ENCODE data around the gene ALG12.

ALG12 gene

GRCh38 chr22:49941507-49942316 is 23.5 kb upstream of the ALG12 start:
- H3K4me1 ChIP-seq (ENCODE audit: low read depth, poor library complexity, severe bottlenecking) = peaks cover 9% of the 10 kb centered on the region

DNA sequence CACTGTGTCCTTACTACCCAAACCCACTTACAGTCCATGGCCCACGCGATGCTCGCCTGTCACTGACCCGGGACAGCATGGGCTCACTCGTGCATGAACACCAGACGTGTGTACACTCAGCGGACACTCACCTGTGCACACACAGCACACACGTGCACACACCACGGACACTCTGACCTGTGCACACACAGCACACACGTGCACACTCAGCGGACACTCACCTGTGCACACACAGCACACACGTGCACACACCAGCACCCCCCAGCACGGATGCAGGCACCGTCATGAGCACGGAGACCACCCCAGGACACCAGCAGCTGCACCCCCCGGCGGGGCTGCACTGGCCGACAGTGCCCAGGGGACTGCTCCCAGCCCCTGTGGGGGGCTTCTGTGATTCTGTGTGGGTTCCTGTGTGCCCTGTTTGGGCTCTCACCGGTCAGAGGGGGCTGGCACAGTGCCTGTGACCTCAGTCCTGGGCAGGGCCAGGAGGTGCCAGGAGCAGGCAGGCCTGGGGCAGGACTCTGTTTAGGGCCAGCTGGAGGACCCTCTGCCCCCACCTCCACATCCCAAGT is 20.4 kb upstream of the ALG12 start:
- Histone ChIP-seq H3K4me3 (IDR thresholded peaks at IDR 0.05; ENCODE audit: insufficient read depth, low read depth, low read length) (no peak overlapping the region), H3K9ac (no peak overlapping the region), H3K4me2 (no peak overlapping the region), H3K27me3 (ENCODE audit: insufficient read depth, low read depth) (no peaks in the 10 kb centered on the region), H3K36me3 (ENCODE audit: insufficient read depth) (no peaks in the 10 kb centered on the region), H4K20me1 (ENCODE audit: insufficient read depth) (no peaks in the 10 kb centered on the region), H2AFZ (ENCODE audit: low read depth) (no peak overlapping the region), H3K27ac (no peak overlapping the region), H3K79me2 (ENCODE audit: insufficient read depth, low read depth) (no peaks in the 10 kb centered on the region), H3K4me1 (ENCODE audit: low read depth, poor library complexity, severe bottlenecking) (peaks cover 14% of the 10 kb centered on the region)
- no peak for TF ChIP-seq CTCF (conservative IDR thresholded peaks at IDR 0.05; ENCODE audit: low read depth, low read length)

More at GRCh38 chr22:49941507-49942316, 23.5 kb upstream of the ALG12 start:
- no peak overlapping the region for H3K4me2 ChIP-seq
- H3K79me2 ChIP-seq (ENCODE audit: insufficient read depth, low read depth) = no peaks in the 10 kb centered on the region
- H2AFZ ChIP-seq (ENCODE audit: low read depth) = no peak overlapping the region
- no peak overlapping the region for H3K9ac ChIP-seq
- no peak overlapping the region for H3K27ac ChIP-seq
- H3K27me3 ChIP-seq (ENCODE audit: insufficient read depth, low read depth) = no peaks in the 10 kb centered on the region
- TF ChIP-seq CTCF (conservative IDR thresholded peaks at IDR 0.05; ENCODE audit: low read depth, low read length) = no peak
- no peaks in the 10 kb centered on the region for H4K20me1 ChIP-seq (ENCODE audit: insufficient read depth)
- no peak overlapping the region for H3K4me3 ChIP-seq (IDR thresholded peaks at IDR 0.05; ENCODE audit: insufficient read depth, low read depth, low read length)
- H3K36me3 ChIP-seq (ENCODE audit: insufficient read depth) = no peaks in the 10 kb centered on the region

GRCh38 chr22:49937758-49938564 is 19.7 kb upstream of the ALG12 start:
- no peak overlapping the region for H3K4me3 ChIP-seq (IDR thresholded peaks at IDR 0.05; ENCODE audit: insufficient read depth, low read depth, low read length)
- no peaks in the 10 kb centered on the region for H4K20me1 ChIP-seq (ENCODE audit: insufficient read depth)
- peaks cover 21% of the 10 kb centered on the region for H3K4me1 ChIP-seq (ENCODE audit: low read depth, poor library complexity, severe bottlenecking)
- H3K27ac ChIP-seq = no peak overlapping the region
- no peaks in the 10 kb centered on the region for H3K27me3 ChIP-seq (ENCODE audit: insufficient read depth, low read depth)
- no peaks in the 10 kb centered on the region for H3K36me3 ChIP-seq (ENCODE audit: insufficient read depth)
- TF ChIP-seq CTCF (conservative IDR thresholded peaks at IDR 0.05; ENCODE audit: low read depth, low read length) = no peak
- no peaks in the 10 kb centered on the region for H3K79me2 ChIP-seq (ENCODE audit: insufficient read depth, low read depth)
- H2AFZ ChIP-seq (ENCODE audit: low read depth) = no peak overlapping the region
- H3K4me2 ChIP-seq = no peak overlapping the region
- no peak overlapping the region for H3K9ac ChIP-seq

DNA sequence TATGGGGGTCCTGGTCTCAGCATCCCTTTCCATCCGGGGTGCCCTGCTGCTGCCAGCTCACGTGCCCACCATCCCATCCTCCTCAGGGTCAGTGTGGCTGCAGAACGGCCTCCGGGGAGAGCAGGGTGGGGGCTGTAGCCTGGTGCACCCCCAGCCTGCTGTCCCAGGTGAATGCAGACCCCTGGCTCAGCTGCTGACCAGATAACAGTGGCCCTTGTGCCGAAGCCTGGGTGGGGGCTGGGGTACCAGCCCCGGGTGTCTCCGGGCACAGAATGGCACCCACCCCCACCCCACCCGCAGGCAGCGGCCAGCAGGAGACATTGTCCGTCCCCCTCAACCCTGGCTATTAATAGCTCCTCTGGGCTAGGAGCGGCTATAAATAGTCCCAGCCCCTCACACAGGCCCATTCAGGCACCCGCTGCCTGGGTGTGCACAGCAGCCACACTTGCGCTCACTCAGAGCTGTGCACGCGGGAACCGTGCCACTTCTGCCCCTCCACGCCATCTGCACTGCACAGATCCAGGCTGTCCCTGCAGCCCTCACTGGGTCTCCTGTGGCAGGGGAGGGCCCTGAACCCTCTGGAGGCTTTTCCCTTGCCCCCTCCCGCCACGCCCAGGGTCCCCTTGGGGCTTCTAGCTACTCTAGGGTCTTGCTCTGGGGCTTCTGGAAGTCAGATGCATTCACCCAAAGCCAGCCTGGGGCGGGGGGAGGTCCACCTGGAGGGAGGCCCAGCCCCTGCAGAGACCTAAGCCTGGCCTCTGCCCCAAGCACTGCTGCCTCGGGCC is 18.9 kb upstream of the ALG12 start:
- Histone ChIP-seq H4K20me1 (ENCODE audit: insufficient read depth) (no peaks in the 10 kb centered on the region), H3K79me2 (ENCODE audit: insufficient read depth, low read depth) (no peaks in the 10 kb centered on the region), H3K27me3 (ENCODE audit: insufficient read depth, low read depth) (no peaks in the 10 kb centered on the region), H3K4me3 (IDR thresholded peaks at IDR 0.05; ENCODE audit: insufficient read depth, low read depth, low read length) (no peak overlapping the region), H3K9ac (peak overlapping the region; percentile 61; the same call in 1 of the 2 replicates), H3K4me2 (peak overlapping the region; percentile 39; the same call in 1 of the 2 replicates), H3K4me1 (ENCODE audit: low read depth, poor library complexity, severe bottlenecking) (peaks cover 27% of the 10 kb centered on the region), H2AFZ (ENCODE audit: low read depth) (no peak overlapping the region), H3K36me3 (ENCODE audit: insufficient read depth) (no peaks in the 10 kb centered on the region), H3K27ac (peak overlapping the region; percentile 83)
- TF ChIP-seq CTCF (conservative IDR thresholded peaks at IDR 0.05; ENCODE audit: low read depth, low read length) = no peak
